DMS53 (cell line): ENCODE data around the gene CA4.

Source experiments
- DNase-seq: peaks from one replicate; lab custom pipeline; 2025; lab: John Stamatoyannopoulos, UW

CA4 gene

GRCh38 chr17:60155427-60155814 is 5.6 kb downstream of the CA4 start:
- no peak for DNase-seq

- no peak for DNase-seq
Measured at GRCh38 chr17:60155815-60156214, 6.0 kb downstream of the CA4 start.

- DNase-seq: no peak
Measured at GRCh38 chr17:60156746-60157145, 7.0 kb downstream of the CA4 start.

GRCh38 chr17:60157487-60158040 is 7.8 kb downstream of the CA4 start:
- no peak for DNase-seq

- peak; percentile 44 for DNase-seq
Measured at GRCh38 chr17:60158751-60159478, 9.1 kb downstream of the CA4 start.

DNA sequence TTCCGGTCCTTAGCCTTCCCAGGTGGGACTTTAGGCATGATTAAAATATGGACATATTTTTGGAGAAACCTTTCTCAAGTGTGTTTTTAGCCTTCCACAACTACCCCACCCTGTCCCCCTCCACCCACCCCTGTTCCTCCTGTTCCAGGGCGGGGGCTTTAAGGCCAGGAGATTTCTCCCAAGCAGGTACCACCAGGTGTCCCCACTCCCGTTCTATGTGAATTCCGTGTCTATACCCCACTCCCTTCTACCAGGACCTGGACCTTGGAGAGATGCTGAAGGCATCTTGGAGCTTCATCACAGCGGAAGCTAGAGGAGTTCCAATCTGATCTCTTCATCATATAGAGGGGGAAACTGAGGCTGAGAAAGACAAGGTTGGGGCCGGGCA is 9.7 kb downstream of the CA4 start:
- DNase-seq: no peak

DNA sequence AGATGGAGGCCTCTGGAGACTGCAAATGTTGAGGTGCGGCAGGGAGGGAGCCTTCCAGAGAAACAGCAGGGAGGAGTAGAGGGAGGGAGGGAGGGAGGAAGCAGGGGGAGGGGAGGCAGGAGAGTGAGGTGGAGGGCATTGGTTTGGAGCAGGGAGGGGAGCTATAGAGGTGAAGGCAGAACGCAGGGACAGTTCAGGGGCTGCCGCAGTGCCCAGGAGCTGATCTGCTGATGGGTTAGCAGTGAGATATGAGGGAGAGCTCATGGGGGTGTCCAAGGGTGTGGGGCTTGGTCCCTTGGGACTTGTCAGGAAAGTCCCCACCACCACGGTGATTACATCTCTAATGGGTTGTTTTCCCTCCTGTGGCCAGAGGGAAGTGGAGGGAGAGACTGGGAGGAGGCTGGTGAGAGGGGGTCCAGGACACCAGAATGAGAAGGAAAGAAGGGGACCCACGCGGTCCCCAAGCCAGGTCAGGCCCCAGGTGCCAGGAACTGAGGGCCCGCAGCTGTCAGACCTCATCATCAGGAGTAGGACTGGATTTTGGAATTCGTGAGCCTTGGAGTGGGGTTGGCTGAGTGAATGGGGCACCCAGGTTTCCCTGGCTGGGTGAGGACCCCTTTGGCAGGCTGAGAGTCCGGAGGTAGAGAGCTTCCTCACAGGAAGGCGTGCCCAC is 11.2 kb downstream of the CA4 start:
- no peak for DNase-seq

- DNase-seq: peak; percentile 59
Measured at GRCh38 chr17:60161598-60162330, 12.0 kb downstream of the CA4 start.

DNA sequence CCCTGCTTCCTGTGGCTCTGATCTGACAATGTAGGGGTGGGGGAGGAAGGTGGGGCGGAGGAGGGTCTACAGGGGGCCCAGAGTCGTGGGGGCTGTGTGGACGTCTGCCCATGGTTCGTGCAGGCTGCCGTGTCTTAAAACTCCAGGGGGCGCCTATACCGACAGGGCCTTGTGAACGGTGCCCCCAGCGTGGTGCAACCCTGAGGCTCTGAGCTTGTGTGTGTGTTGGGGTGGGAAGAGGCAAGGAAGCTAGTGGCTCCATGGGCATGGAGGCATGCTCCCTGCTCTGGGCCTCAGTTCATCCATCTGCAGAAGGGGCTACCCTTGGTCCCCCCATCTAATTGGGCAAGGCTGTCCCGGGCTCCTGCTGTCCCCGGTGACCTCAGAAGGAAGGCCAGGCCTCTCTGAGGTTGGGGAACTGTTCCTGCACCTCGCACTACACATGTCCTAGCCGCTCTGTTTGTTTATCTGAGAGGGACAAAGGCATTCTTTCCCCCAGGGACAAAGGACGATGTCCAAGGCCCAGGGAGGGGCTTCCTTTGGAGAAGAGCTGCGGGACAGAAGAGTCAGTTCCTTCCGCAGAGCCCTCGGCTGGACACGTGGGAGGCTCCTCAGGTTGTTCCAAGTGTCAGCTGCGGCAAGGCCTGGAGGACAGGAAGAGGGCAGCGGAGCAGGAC is 13.5 kb downstream of the CA4 start:
- DNase-seq: no peak

DNA sequence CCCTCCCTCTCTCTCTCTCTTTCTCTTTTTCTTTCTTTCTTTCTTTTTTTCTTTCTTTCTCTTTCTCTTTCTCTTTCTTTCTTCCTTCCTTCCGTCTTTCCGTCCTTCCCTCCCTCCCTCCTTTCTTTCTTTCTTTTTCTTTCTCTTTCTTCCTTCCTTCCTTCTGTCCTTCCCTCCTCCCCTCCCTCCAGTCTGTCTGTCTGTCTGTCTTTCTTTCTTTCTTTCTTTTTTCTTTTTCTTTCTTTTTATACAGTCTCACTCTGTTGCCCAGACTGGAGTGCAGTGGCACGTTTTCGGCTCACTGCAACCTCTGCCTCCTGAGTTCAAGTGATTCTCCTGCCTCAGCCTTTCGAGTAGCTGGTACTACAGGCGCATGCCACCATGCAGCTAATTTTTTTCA is 14.4 kb downstream of the CA4 start:
- no peak for DNase-seq

DNA sequence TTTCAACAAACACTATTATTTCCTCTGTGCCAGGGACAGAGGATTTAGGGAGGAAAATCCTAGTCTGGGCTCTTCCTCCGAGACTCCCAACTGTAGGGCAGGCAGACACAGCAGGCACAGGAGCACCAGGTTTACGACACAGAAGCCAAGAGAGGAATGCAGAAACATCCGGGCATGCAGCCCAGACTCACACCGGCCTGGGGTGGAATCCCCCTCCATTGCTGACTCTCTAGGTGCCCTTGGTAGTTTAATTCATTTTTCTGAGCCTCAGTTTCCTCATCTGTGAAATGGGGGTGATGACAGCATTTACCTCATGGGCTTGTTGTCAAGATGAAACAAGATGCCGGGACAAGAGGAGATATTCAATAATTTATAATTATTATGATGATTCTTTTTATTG is 14.9 kb downstream of the CA4 start:
- DNase-seq: no peak

GRCh38 chr17:60165223-60165622 is 15.4 kb downstream of the CA4 start:
- DNase-seq: no peak

GRCh38 chr17:60165971-60166370 is 16.2 kb downstream of the CA4 start:
- DNase-seq: peak; percentile 31

DNA sequence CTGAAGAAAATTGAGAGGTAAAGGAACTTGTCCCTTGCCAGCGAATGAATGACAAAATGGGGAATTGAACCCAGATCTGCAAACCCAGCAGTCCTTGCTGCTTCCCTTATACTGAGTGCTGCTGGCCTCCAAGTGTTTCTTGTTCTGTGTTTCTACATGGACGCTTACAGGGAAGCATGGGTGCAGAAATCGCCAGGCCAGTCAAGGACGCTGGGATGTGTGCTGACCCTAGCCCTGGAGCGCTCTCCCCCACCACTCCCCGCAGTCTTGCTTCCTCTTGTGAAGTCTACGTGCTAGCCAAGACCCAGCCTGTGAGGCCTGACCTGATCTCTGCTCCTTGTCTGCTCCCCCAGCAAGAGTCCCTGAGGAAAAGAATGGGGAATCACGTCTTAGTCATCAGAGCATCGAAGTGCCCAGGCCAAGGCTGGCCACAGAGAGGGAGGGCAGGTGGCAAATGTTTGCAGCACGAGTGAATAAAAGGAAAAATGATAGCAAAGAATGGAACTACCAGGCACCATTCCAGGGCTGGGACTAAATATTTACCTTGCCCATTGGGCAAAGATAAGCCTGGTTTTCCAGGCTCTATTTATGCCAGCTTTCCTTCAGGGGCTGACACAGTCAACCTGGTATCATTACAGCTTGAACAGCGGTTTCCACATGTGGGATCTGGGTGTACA is 17.4 kb downstream of the CA4 start:
- DNase-seq: no peak

DNA sequence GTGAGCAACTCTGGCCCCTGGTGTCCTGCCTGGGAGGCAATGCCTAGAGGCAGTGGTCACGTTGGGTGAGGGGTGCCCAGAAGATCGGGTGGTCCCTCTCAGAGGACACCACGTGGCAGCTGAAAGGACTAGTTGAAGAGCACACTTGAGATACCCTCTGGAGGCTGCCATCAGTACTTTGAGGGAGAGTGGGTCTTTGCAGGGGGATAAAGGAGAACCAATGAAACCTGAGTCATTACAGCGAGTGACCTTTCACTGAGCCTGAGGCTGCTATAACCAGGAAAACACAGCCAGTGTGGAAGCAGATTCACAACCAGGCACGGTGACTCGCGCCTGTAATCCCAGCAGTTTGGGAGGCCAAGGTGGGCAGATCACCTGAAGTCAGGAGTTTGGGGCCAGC is 18.9 kb downstream of the CA4 start:
- DNase-seq: no peak

GRCh38 chr17:60169921-60170817 is 20.4 kb downstream of the CA4 start:
- no peak for DNase-seq

GRCh38 chr17:60170835-60171752 is 21.3 kb downstream of the CA4 start:
- DNase-seq: peak; percentile 75

- DNase-seq: no peak
Measured at GRCh38 chr17:60171753-60172079, 21.9 kb downstream of the CA4 start.

DNA sequence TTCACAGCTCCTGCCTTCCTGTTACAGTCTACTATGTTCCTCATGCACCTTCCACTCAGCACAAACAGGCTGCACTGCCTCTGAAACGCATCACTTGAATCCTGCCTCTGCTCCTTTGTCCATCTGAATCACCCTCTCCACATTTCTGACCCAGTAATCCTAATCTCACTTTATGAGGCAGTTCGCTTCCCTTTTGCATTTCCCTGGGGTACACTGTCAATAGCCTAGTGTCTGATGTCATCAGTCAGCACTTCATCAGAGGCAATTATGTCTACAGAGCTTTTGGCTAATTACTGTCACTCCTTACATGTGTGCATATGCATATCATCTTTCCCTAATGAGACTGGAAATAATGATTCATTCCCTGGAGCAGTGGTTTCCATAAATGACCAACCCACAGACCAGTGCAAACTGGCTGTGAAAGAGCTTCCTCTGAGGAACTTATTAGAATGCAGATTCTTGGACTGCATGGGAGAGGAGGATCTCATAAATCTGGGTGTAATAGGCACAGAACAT is 23.6 kb downstream of the CA4 start:
- no peak for DNase-seq

DNA sequence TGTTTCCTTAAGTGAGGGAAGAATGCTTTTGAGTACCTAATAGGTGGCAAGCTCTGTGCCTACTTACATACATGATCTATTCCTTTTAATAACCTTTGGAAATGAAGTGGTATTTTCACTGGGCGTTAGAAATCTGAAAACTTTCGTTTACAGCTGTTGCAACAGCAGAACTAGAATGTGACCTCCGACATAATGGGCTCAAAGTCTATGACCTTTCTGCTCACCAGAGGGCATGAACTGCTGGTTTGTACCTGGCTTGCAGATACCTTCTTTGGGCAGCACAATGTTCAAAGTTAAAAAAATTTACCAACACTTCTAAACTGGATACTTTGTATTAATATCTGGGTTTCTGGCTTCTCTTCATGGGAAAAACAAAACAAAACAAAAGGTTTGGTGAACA is 24.3 kb downstream of the CA4 start:
- no peak for DNase-seq
